Activated naive CD4-positive, alpha-beta T cell treated with anti-CD3 and anti-CD28 coated beads, Interleukin-2, amount 10 ng/mL, durations not matched to agents 5 hours and 36 hours (primary cell): ENCODE measurements around the gene SIRT3. TPM values are rescaled to one million over a fixed set of nuclear protein-coding genes. Genes with fewer than 3 reads are reported as not detected.

Experiments
- total RNA-seq, 2 experiments: library from RNA; stranded (reverse); gene quantifications; one replicate each; pipeline ENCODE4 v1.2.3, GENCODE V29; 2021

SIRT3 gene
- 10 to 100 TPM; 13.7 to 14.6 TPM for total RNA-seq

DNA sequence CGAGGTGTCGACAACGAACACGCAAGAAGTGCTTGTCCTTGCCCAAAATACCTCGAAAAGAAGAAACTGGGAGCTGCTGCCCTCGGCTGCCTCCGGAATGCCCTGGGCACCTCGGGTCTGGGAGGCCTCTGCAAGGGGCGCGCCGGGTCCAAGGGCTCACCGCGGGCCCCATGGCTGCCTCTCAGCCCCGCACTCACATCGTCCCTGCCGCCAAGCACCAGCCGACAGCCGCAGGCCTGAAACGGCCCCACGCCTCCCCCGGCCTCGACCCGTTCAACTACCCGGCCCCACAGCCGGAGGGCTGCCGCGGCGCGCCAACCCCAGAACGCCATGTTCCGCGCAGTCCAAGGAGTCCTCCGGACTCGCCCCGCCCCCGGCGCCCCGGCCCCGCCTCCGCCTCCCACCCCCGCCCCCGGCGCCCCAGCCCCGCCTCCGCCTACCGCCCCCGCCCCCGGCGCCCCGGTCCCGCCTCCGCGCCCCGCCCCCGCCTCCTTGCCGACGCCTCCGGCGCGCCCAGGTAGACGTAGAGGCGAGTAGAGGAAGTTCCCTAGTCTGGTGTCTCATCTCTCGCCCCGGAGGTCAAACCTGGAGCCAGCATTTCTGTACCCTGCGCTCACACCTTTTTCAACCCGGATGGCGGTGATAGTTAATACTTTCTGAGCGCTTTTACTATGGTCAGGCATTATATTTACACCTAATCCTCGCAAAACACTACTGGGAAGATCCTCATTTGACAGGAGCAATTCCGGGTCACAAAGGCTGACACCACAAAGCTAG, at the start of gene SIRT3:
Gene SIRT3, minus strand, starts transcription at position 346 of the 777 bp plus-strand sequence. Its CDS starts 14 bp downstream, at position 332.

DNA sequence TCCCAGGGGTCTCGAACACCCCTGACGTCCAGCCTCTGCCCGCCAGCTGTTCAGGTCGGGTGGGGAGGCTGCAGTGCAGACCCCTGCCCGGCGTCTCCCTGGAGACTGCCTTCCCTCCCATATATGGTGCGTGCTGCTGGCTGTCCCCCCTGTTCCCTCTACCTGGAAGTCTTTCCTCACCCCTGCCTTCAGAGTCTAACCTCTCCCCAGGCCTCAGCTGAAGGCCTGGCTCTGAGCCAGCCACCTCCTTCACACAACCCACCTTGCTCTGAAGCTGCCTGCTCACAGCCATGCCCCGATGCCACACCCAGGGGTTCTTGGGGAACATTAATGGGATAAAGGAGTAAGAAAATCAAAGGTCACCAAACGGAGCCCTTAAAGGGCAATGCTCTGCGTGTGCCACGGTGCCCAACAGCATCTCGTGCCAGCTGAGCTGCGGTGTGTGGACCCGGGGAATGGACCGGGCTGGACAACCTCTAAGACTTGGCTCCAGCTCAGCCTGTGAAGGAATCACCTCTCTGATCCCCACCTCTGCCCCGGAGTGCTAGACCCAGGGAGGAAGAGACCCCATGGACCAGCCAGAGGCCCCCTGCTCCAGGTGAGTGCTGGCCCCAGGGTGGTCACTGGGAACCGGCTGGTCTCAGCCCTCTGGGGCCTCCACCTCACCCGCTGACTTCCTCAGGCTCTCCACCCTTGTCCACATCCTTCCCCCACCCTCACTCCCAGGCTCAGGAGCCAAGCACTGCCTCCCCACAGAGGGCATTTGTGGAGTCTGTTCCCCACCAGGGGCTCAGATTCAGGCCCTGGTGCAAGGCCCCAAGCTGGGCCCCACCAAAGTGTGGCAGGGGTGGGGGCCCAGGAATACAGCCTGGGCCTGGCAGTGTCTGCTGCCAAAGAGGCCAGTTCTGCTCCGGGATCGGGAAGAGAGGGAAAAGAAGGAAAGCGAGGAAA, 42.1 kb upstream of the SIRT3 start, which contains the start of gene NLRP6:
Gene NLRP6, plus strand, starts transcription at position 407 of the 951 bp plus-strand sequence. Its CDS starts 163 bp downstream, at position 570.

DNA sequence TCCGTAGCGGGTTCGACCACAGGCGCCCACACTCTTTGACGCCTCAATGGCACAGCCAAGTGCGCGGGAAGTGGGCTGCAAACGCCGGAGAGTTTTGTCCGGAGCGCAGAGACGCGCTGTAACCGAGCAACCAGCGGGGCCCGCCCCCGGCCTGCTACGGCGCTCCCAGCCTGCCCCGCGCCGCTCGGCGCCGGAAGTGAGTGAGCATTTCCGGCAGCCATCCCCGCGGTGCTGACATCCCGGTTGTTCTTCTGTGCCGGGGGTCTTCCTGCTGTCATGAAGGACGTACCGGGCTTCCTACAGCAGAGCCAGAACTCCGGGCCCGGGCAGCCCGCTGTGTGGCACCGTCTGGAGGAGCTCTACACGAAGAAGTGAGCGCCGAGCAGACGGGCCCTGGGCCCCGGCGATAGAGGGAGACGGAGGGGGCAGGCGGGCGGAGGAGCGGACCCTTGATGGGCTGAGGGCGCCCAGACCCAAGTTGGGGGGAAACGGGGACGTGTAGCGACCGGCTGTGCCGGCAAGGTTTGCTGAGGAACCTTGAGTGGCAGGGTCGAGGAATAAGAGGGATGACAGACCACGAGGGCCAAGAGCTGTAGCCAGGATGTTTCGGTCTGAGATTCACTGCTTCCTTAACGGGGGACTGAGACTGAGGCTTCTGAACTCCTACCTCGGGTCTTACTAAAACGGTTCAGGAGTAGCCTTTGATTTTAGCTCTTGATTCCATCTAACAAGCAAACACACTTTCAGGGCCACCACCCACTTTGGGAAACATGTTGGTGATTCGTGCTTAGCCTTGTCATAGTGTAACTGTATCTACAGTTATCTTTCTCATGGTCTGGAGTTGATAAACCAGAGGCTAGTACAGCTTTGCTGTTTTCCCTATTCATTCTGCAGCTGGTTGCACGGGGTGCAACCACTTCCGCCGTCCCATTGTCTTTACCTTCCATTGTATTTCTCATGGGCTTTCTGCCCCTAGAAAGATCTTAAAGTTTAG, 929 bp upstream of the SIRT3 start, which contains the start of gene PSMD13:
Gene PSMD13, plus strand, starts transcription at position 203 of the 994 bp plus-strand sequence. Its CDS starts 74 bp downstream, at position 277.

DNA sequence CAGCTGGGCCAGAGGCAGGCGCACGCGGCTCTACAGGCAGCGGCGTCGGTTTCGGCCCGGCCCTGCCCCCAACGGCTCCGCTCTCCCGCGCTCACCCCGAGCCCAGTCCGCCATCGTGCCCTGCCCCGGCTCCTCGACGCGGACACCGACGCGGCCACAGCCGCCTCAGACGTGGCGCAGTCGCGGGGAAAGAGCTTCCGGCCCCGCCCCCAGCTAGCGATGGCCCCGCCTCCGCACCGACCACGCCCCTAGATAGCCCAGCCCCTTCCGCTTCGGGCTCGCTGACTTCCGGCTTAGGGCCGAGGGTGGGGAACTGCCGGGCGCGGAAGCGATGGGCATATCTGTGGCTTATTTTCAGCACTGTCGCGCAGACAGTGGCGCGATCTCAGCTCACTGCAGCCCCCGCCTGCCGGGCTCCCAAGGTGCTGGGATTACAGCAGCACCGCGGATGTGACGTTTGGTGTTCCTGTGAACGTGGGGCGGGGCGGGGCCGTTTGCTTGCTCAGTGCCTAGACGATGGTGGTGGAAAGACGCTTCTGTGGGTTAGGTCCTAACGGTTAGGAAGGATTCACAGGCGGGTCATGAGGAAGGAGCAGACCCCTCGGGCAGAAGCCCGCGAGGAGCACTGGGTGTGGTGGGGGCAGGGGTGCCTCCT, 28.8 kb downstream of the SIRT3 start, which contains the start of the genes BET1L and RIC8A:
Gene BET1L, minus strand, starts transcription at position 192 of the 655 bp plus-strand sequence. Its CDS starts 78 bp downstream, at position 114.
Gene RIC8A, plus strand, starts transcription at position 501 of the 655 bp plus-strand sequence. CDS start 1,147 bp downstream, outside the sequence.

DNA sequence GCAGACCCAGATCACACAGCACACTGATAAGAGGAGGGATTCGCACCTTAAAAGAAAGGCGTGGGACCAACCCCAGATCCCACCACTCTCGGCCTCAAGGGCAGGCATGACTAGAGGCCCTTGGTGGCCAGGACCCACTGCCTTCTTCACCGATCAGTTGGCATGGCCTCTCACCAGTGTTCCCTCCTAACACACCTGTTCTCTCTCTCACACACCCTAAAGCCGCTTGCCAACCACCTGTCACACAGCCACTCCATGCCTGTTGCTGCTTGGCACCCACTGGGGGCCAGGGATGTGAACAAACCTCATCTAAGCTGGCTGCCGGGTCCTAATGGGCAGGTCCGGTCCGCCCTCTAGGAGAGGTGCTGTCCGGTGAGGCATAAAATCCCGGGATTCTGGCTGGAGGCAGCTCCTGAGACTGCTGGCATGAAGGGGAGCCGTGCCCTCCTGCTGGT, 43.4 kb downstream of the SIRT3 start, which contains the start of gene SCGB1C1:
Gene SCGB1C1, plus strand, starts transcription at position 405 of the 455 bp plus-strand sequence. Its CDS starts 22 bp downstream, at position 427.

Other genes with a start within 250 kb of the SIRT3 start
- gene SCGB1C1, start 43.3 kb downstream of the SIRT3 start, total RNA-seq: not detected
- gene BET1L, start 28.9 kb downstream of the SIRT3 start, total RNA-seq: 10 to 100 TPM; 42.3 to 43.5 TPM
- 10 to 100 TPM; 91.2 to 91.3 TPM for gene RIC8A, start 28.6 kb downstream of the SIRT3 start, total RNA-seq
- gene PSMD13, start 634 bp upstream of the SIRT3 start, total RNA-seq: 100 to 1,000 TPM; 128 to 131 TPM
- 10 to 100 TPM; 21.3 to 21.4 TPM for gene NLRP6, start 42.1 kb upstream of the SIRT3 start, total RNA-seq
- gene PGGHG, start 52.8 kb upstream of the SIRT3 start, total RNA-seq: 100 to 1,000 TPM; 343 to 358 TPM
- gene IFITM5, start 63.2 kb upstream of the SIRT3 start, total RNA-seq: not detected
- gene IFITM2, start 71.5 kb upstream of the SIRT3 start, total RNA-seq: 1,000 to 10,000 TPM; 1,405 to 1,458 TPM
- gene IFITM1, start 77.7 kb upstream of the SIRT3 start, total RNA-seq: 1,000 to 10,000 TPM in 1 of 2 experiments, 100 to 1,000 TPM in 1; 981 to 1,005 TPM
- gene IFITM3, start 84.5 kb upstream of the SIRT3 start, total RNA-seq: 10 to 100 TPM; 54.2 to 62.1 TPM
- gene B4GALNT4, start 133.2 kb upstream of the SIRT3 start, total RNA-seq: 1 to 10 TPM; 2.2 to 2.5 TPM
- gene PKP3, start 157.9 kb upstream of the SIRT3 start, total RNA-seq: not detected
- 100 to 1,000 TPM; 257 to 267 TPM for gene SIGIRR, start 178.7 kb upstream of the SIRT3 start, total RNA-seq
- 100 to 1,000 TPM in 1 of 2 experiments, 10 to 100 TPM in 1; 93.3 to 107 TPM for gene ANO9, start 205.7 kb upstream of the SIRT3 start, total RNA-seq
- gene PTDSS2, start 213.9 kb upstream of the SIRT3 start, total RNA-seq: 10 to 100 TPM; 23.5 to 23.6 TPM